GM18502 (cell line): Measurements from ENCODE around the gene RPL36.
"Not testable (repeated sequence)": the region's sequence is repeated elsewhere in the genome, so short reads cannot be mapped to it uniquely, and the experiment has no call there.

Source experiments
- ATAC-seq: cut with Tn5 transposase; IDR thresholded peaks from one replicate; pipeline ENCODE4 v1.9.1; 2021; ENCODE audit warnings: mild to moderate bottlenecking; ENCODE audit not compliant: unreplicated experiment, poor library complexity

Gene RPL36

GRCh38 chr19:5700455-5701092, 10.5 kb downstream of the RPL36 start:
- no peak for ATAC-seq

GRCh38 chr19:5702053-5702410, 11.9 kb downstream of the RPL36 start:
- not testable (repeated sequence) for ATAC-seq

GRCh38 chr19:5703819-5704818, 14.0 kb downstream of the RPL36 start:
- ATAC-seq: no peak

- ATAC-seq: no peak
Observed at GRCh38 chr19:5705552-5705951, 15.5 kb downstream of the RPL36 start.

- no peak for ATAC-seq
Observed at GRCh38 chr19:5706876-5707573, 16.9 kb downstream of the RPL36 start.

- ATAC-seq: no peak
Observed at GRCh38 chr19:5707576-5708575, 17.8 kb downstream of the RPL36 start.

- no peak for ATAC-seq
Observed at GRCh38 chr19:5711025-5711424, 20.9 kb downstream of the RPL36 start.

GRCh38 chr19:5711713-5712161, 21.6 kb downstream of the RPL36 start:
- no peak for ATAC-seq

GRCh38 chr19:5713228-5713627, 23.1 kb downstream of the RPL36 start:
- ATAC-seq: no peak

GRCh38 chr19:5714816-5715215, 24.7 kb downstream of the RPL36 start:
- no peak for ATAC-seq

GRCh38 chr19:5717215-5717935, 27.3 kb downstream of the RPL36 start:
- no peak for ATAC-seq

GRCh38 chr19:5718037-5718578, 28.0 kb downstream of the RPL36 start:
- ATAC-seq: no peak

GRCh38 chr19:5718579-5719273, 28.6 kb downstream of the RPL36 start:
- ATAC-seq: no peak

- peak; percentile 8 for ATAC-seq
Observed at GRCh38 chr19:5719274-5719960, 29.3 kb downstream of the RPL36 start.

GRCh38 chr19:5719961-5720790, 30.1 kb downstream of the RPL36 start, which contains the start of the genes CATSPERD and LONP1:
Gene CATSPERD, plus strand, starts transcription at chr19:5720637. Its CDS starts 101 bp downstream, at chr19:5720738.
Gene LONP1, minus strand, starts transcription at chr19:5720146. Its CDS starts 14 bp downstream, at chr19:5720132.
- peak; percentile 80 for ATAC-seq

- ATAC-seq: no peak
Observed at GRCh38 chr19:5727453-5728050, 37.5 kb downstream of the RPL36 start.
